Middle frontal gyrus (tissue), 1 donor: ENCODE measurements around the gene EXOC7.
"Not testable (repeated sequence)": the region's sequence is repeated elsewhere in the genome, so short reads cannot be mapped to it uniquely, and the experiment has no call there.

ENCODE experiments used
- DNase-seq: peaks from one replicate; pipeline ENCODE4 v3.0.0-alpha.2; 2015; ENCODE audit warnings: low spot score; ENCODE audit errors: extremely low spot score

Gene EXOC7

DNA sequence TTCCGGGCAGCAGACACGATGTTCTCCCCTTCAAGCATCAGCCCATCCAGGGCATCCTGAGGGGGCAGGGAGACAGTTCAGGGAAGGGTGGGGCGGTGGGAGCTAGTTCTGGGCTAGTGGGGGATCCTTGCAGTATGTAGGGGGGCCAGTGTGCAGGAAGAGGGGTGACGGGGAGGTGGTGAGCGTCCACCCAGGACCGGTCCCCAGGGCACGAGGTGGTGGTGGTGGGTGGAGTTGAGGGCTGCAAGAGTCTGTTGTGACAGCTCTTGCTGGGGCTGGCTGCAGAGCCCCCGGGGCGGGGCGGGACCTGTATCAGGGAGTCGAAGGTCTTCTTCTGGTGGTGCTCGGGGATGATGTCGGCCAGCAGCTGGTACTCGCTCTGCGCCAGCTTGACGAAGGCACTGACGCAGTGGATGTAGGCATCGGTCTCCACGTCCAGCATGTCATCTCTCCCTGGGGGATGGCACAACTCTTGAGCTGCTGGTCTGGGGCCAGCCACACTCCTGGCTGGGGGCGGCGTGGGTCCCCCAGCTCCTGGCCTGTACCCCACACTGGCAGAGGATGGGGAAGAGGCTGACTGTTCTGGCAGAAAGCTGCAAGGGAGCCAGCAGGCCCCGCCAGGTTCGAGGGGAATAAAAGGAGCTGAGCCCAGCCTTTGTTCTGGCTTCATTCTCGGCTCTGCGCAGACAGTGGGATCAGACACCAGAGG, 14.6 kb downstream of the EXOC7 start:
- no peak for DNase-seq

DNA sequence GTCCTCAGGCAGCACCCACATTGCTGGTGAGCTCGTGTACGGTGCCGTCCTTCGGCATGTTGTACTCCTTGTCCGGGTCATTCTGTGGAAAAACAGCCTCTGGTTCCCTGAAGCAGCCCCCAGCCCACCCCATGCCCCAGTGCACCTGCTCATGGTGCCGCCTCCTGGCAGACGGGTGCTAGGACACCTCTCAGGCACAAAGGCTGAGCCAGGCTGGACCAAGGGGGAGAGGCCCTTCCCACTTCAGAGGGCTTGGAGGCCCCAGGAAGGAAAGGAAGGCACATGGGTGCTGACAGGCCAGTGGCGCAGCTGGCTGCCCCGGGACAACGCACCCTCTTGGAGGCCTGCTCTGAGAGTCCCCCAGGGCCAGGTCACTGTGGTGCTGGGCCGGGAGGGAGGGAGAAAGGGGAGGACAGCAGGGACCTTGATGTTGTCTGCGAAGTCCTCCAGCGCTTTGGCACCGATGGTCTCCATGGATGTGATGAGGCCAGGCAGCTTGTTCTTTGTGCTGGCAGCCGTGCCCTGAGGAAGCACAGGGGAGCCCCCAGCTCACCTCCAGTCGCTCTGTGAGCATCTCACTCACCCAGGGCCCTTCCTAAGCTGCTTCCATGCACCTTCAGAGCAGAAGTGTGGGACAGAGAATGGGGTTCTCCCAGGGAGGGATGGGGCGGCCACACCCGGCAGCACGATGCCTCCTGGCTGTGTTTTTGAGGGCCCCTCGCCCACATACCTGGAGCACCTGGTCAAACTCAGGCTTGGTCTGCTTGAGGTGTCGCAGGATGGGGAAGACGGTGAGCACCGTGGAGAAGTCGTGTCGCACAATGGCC, 15.3 kb downstream of the EXOC7 start:
- no peak for DNase-seq

DNA sequence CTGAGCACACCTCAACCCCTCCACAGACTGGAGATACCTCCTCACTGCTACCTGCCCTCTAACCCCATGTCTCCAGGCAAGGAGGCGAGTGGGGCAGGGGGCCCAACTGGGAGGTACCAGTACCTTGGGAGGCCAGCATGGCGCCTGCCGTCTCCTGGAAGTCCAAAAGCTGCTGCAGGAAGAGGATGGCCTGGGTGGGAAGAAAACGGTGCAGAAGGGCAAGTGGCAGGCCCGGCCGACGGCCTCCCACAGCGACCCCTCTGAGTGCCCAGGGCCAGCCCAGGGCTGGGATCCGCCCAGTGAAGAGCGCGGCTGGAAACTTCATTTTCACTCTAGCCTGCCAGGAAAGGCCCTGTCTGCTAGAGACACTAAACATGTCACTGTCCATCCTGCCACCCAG, 16.1 kb downstream of the EXOC7 start:
- no peak for DNase-seq

DNA sequence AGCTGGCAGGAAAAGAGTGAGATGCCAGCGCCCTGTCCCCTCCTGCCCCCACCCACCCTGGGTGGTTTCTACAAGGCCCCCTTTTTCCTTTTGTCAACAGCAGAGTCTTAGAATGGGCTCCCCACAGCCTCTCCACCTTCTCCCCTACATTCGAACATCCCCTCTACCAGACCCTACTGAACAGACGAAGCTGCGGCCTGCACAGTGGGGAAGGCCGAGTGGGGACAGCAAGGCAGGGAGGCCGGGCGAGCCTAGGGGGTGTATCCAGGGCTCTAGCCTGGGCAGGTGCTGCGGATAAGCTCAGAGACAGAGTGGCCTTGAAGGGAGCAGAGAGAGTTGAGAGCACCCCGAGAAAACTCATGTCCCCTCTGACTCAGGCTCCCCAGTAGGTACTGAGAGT, 17.2 kb downstream of the EXOC7 start:
- no peak for DNase-seq

- DNase-seq: no peak
Observed at GRCh38 chr17:76085731-76086366, 17.7 kb downstream of the EXOC7 start.

GRCh38 chr17:76085066-76085730, 18.4 kb downstream of the EXOC7 start:
- no peak for DNase-seq

- no peak for DNase-seq
Observed at GRCh38 chr17:76083536-76084182, 19.9 kb downstream of the EXOC7 start.

- DNase-seq: no peak
Observed at GRCh38 chr17:76082326-76083251, 21.0 kb downstream of the EXOC7 start.

DNA sequence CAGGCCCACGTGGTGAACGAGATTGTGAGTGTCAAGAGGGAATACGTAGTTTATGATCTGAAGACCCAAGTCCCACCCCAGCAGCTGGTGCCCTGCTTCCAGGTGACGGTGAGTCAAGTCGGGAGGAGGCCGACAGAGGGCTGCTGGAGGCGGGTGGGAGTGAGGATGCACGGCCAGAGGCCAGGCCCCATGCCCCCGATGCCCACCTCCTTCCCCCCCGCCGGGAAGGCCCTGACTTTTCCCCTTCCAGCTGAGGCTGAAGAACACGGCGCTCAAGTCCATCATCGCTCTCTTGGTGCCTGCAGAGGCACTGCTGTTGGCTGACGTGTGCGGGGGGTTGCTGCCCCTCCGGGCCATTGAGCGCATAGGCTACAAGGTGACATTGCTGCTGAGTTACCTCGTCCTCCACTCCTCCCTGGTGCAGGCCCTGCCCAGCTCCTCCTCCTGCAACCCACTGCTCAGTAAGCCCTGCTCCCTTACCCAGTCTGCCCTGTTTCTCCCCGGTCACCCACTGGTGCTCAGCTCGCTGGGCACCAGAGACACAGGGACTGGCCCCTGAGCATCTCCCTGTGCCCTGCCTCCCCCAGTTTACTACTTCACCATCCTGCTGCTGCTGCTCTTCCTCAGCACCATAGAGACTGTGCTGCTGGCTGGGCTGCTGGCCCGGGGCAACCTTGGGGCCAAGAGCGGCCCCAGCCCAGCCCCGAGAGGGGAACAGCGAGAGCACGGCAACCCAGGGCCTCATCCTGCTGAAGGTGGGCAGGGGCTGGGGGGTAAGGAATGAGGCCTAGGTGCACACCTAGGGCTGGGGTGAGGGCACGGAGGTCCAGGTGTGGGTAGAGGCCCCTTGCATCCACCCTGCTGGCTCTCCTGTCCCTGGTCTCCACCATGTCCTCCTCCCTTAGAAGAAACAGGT, 22.0 kb downstream of the EXOC7 start:
- no peak for DNase-seq

DNA sequence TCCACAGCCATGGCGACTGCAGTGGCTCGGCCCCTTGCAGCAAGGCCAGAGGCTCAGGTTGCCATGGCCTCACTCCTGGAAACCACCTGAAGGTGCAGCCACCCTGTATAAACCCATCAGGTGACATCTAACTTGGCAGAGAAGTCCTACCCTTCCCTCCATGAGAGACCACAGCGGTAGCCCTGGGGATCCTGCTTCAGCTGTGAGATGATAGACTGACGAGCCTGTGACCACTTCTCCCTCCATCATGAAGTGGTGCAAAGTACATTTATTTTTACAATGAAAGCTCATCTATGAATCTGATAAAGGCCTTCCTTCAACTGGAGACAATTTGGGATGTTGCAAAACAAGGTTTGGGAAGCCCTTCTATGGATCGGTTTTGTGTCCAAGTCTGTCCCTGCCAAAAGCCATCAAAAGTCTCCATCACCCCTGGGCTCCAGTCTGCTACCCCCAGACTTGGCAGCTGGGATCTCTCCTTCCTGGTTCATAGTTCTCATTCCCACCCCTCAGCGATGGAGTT, 22.8 kb downstream of the EXOC7 start:
- DNase-seq: no peak

- DNase-seq: no peak
Observed at GRCh38 chr17:76079956-76080767, 23.4 kb downstream of the EXOC7 start.

DNA sequence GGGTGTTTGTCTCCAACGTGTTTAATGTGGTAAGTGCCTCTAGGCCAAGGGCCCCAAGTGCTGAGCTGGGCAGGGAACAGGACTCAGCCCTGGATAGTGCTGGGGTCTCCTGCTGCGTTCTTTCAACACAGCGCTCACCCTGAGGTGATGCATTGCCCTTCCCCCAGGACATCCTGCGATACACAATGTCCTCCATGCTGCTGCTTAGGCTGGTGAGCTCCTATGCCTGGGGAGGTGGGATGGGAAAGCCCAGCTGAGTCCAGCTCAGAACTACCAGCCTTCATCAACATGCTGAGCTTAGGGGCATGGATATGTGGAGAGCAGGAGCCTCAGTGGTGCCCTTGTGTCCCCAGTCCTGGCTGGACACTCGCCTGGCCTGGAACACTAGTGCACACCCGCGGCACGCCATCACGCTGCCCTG, 24.0 kb downstream of the EXOC7 start:
- no peak for DNase-seq

DNA sequence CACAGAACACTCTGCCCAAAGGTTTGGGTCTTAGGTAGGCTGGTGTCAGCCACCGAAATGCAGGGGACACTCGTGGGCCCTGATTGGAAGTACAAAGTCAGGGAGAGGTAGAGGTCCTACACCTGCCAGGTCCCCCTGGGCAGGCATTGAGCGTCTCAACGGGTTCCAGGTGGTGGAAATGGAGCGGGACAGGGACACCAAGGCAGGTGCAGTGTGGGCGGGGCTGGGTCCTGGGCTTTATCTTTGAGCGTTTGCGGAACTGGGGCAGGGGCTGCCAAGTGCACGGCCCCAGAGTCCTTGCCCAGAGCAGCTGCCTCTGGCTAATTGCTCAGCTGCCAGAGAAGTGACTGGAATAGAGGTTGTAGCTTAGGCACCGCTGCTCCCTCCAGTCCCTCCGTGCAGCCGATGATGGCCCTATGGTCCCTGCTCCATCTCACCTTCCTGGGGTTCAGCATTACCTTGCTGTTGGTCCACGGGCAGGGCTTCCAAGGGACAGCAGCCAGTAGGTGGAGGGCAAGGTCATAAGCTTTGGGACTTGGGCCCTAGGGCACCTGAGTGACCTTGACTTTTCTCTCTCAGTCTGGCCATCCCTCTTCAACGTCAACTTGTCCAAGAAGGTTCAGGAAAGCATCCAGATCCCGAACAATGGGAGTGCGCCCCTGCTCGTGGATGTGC, 24.6 kb downstream of the EXOC7 start, which contains the start of gene ZACN:
ZACN (plus strand) TSS at position 323 of the 675 bp plus-strand sequence; CDS start at position 406, 83 bp downstream.
- DNase-seq: no peak

GRCh38 chr17:76078370-76078769, 25.2 kb downstream of the EXOC7 start:
- DNase-seq: not testable (repeated sequence)

- DNase-seq: no peak
Observed at GRCh38 chr17:76077584-76078110, 25.9 kb downstream of the EXOC7 start.

- no peak for DNase-seq
Observed at GRCh38 chr17:76076765-76077583, 26.6 kb downstream of the EXOC7 start.
